DMS153 treated with DMSO at 0.1 percent for 48 hours (cell line): ENCODE data around the gene FOXE3.
A peak's percentile ranks its signal among the peaks of the same experiment; 100 is the strongest.

Experiments
- DNase-seq: peaks from one replicate; lab custom pipeline; 2025; ENCODE audit not compliant: unreplicated experiment; lab: John Stamatoyannopoulos, UW

The FOXE3 gene

GRCh38 chr1:47403321-47403910, 12.7 kb upstream of the FOXE3 start:
- no peak for DNase-seq

- no peak for DNase-seq
Measured at GRCh38 chr1:47405697-47406096, 10.4 kb upstream of the FOXE3 start.

GRCh38 chr1:47406966-47407365, 9.1 kb upstream of the FOXE3 start:
- no peak for DNase-seq

DNA sequence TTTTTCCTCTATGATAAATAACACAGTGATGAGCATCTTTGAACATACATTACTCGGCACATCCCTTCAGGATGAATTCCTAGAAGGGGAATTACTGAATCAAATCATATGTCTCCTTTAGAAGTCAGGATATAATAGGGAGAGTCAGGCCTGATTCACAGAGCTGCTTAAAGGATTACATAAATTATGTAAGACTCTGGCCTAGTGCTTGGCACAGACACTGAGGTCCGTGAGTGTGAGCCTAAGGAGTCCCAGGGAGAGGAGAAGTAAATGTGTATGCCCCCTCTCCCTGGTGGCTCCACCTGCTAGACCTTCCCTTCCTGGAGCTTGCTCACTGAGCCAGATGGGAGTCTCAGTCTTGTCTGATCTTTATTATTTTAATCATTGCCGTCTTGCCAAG, 8.6 kb upstream of the FOXE3 start:
- no peak for DNase-seq

GRCh38 chr1:47409311-47410067, 6.6 kb upstream of the FOXE3 start:
- no peak for DNase-seq

DNA sequence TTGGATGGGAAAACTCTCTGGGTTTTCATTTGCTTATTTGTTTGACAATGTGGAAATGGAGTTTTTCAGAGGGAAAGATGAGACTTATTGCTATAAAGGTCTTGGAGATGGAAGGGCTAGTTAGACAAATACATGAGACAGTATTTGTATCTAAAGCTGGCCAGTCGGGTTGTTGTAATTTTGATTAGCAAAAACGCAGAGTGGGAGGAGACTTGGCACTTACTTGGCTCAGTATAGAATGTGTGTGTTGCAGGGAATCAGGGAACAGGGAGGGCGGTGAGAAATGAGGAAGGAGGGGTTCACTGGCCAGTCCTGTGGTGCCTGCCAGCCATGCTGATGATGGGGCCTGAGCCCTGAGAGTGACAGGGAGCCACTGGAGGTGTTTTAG, 6.0 kb upstream of the FOXE3 start:
- no peak for DNase-seq

- no peak for DNase-seq
Measured at GRCh38 chr1:47411436-47411835, 4.6 kb upstream of the FOXE3 start.

GRCh38 chr1:47412437-47412836, 3.6 kb upstream of the FOXE3 start:
- no peak for DNase-seq

DNA sequence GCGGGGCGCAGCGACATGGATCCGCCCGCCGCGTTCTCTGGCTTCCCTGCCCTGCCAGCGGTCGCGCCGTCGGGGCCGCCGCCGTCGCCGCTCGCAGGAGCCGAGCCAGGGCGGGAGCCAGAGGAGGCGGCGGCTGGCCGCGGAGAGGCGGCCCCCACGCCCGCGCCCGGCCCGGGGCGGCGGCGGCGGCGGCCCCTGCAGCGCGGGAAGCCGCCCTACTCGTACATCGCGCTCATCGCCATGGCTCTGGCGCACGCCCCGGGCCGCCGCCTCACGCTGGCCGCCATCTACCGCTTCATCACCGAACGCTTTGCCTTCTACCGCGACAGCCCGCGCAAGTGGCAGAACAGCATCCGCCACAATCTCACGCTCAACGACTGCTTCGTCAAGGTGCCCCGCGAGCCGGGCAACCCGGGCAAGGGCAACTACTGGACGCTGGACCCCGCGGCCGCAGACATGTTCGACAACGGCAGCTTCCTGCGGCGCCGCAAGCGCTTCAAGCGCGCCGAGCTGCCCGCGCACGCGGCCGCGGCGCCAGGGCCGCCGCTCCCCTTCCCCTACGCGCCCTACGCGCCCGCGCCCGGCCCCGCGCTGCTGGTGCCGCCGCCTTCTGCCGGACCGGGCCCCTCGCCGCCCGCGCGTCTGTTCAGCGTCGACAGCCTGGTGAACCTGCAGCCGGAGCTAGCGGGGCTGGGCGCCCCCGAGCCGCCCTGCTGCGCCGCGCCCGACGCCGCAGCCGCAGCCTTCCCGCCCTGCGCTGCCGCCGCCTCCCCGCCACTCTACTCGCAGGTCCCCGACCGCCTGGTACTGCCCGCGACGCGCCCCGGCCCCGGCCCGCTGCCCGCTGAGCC, 459 bp downstream of the FOXE3 start:
- peak; percentile 37 for DNase-seq

- DNase-seq = no peak
Measured at GRCh38 chr1:47417170-47418044, 1.3 kb downstream of the FOXE3 start.

DNA sequence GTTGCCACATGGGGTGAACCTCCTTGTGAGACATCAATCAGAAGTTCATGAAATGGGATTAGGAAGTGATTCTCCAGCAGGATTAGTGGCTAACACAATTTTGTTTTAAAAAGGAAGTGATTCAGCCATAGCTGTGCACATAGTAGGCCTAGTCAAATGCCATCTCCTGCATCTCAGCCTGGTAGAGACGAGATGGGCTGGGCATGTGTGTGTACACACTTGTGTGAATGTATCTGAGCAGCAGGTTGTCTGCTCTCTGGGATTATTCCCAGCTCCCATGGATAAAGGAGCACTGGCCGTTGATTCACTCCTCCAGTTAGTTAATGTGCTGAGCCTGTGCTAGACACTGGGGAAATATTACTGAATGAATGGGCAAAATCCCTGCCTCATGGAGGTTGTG, 2.0 kb downstream of the FOXE3 start:
- no peak for DNase-seq

- DNase-seq = no peak
Measured at GRCh38 chr1:47418681-47419325, 2.7 kb downstream of the FOXE3 start.

- DNase-seq = no peak
Measured at GRCh38 chr1:47420547-47420946, 4.5 kb downstream of the FOXE3 start.

GRCh38 chr1:47423872-47424271, 7.8 kb downstream of the FOXE3 start:
- no peak for DNase-seq

GRCh38 chr1:47424336-47424982, 8.4 kb downstream of the FOXE3 start:
- DNase-seq = peak; percentile 69

DNA sequence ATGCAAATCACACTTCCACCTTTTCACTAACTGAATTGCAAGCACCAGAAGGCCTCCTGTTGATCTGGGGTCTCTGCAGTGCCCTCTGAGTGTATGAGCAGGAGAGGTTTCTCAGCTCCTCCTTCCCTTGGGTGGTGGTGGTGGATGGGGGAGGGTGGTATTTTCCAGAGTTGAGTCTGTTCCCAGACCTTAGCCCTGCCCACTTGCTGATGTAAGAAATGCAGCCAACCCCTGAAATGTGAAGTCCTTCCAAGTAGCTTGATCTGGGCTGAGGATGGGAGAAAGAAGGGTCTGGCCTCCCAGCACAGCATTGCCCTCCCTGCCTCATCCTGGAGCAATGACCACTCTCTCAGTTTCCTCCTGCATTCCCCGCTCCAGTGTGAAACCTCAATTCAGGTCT, 15.4 kb downstream of the FOXE3 start:
- no peak for DNase-seq

DNA sequence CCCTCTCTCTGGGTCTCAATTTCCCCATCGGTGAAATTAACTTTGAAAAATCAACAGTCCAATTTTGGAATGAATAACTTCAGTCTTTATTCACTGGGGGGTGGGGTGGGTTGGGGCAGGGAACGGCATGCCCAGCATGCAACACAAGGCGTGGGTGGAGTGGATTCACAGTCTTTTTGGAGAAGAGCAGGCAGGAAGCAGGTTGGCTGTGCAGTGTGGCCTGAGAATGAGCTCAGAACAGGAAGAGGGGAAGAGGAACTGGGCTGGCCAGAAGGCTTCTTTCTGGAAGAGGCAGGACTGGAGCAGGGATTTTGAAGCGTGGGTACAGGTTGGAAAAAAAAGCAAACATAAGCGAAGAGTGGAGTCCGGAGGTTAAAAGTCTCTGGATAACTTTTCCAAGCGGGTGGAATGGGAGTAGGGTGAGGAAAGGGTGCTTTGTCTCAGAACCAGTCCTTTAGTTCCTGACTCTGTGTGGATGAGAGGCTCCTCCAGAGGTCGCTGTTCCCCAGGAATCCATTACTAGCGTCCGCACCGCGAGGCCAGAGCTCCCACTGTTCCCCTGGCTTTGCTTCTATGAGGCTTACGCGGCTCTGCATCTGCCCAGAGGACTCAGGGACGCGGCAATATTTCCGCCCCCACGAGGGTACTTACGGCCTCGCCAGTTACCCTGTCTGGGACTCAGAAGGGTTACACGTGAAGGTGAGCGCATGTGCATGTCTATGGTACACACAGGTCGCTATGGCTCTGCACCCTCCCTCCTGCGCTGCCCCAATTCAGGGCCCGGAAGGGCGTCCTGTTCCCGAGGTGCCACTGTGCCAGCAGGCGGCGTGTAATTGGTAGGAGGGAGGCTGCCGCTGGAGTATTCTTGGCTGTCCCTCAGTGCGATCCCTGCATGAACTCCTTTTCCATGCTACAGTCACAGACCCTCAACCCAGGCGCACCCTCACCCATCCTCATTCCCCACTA, 16.3 kb downstream of the FOXE3 start:
- no peak for DNase-seq

DNA sequence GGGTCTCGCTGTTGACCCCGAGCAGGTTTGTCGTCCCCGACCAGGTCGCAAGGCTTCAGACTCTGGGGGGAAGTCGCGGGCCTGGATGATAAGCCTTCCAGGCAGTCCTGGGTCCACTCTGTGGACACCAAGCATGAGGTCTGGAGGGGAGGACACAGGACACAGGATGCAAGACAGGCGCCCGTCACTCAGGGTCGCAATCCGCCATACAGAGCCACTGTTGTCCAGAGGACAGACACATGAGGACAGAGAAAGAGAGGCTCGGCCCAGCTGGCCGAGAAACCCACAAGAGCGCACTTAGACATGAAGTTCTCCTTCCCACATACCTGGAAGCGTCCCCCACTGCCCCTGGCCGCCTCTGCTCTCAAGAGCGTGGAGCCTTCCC, 16.9 kb downstream of the FOXE3 start:
- no peak for DNase-seq

DNA sequence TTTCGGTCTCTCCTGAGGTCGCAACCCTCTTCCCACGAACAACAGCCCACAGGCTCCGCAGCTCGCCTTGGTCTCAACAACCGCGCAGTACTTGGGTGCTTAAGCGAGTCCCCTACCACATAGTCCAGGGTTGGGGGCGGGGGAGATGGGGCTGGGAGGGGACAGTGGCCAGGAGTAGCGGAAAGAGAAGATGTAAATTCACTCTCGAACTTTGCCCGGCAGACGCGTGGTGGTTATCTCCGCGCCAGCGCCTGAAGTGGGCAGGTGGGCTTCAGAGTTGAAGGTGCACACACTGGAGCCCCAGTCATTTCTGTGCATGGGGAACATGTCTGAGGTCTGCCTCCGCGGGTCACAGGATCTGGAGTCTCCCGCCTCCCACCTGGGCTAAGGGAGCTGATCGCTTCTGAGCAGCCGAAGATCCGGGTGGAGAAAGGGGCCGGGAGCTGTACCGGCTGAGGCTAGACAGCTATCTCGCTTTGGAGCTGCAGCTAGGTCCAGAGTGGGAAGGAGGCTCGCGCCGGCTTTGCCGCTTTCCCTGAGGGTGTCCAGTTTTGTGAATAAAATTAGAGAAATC, 17.5 kb downstream of the FOXE3 start:
- DNase-seq = no peak
